Measurements from ENCODE around the gene AIRE. TPM values are rescaled to one million over a fixed set of nuclear protein-coding genes. Genes with fewer than 3 reads are reported as not detected.

AIRE gene
- total RNA-seq, 1 donor from 2014 or later: 0.13 TPM

- peaks cover 13% of the 10 kb centered on the region for H3K4me1 Mint-ChIP-seq
- no peak overlapping the region for H3K4me3 Mint-ChIP-seq
- no peak for DNase-seq (ENCODE audit: low spot score in 2 of 2, unreplicated experiment in 2 of 2)
- no peaks in the 10 kb centered on the region for H3K36me3 Mint-ChIP-seq
- no peak overlapping the region for H3K27ac Mint-ChIP-seq
- no peaks in the 10 kb centered on the region for H3K27me3 Mint-ChIP-seq (ENCODE audit: low read depth)
- no peaks in the 10 kb centered on the region for H3K9me3 Mint-ChIP-seq
- no peak for TF ChIP-seq CTCF (IDR thresholded peaks at IDR 0.05; ENCODE audit: unreplicated experiment)
These were observed 8.9 kb downstream of the AIRE start for GRCh38 chr21:44294391-44295162.

DNA sequence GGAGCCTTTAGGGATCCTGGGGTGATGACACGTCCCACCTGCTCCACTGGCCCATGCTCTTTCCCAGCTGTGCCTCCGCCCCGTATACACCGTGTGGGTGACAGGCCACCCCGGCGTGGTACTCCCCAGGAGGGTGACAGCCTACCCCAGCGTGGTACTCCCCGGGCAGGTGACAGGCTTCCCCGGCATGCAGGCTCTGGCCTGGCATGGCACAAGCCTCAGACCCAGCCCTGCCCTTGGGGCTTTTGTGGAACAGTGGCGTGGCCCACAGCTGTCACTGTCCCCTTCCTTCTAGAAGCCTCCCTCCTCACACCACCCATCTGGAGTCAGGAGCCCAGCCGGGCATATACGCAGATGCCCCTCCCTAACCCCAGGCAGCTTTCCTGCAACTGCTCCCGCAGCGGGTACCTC lies 9.5 kb downstream of the AIRE start:
- TF ChIP-seq CTCF (IDR thresholded peaks at IDR 0.05; ENCODE audit: unreplicated experiment): no peak
- DNase-seq (ENCODE audit: low spot score in 2 of 2, unreplicated experiment in 2 of 2): no peak
- no peaks in the 10 kb centered on the region for H3K36me3 Mint-ChIP-seq
- peaks cover 13% of the 10 kb centered on the region for H3K4me1 Mint-ChIP-seq
- H3K4me3 Mint-ChIP-seq: no peak overlapping the region
- H3K27me3 Mint-ChIP-seq (ENCODE audit: low read depth): no peaks in the 10 kb centered on the region
- no peak overlapping the region for H3K27ac Mint-ChIP-seq
- no peaks in the 10 kb centered on the region for H3K9me3 Mint-ChIP-seq

GRCh38 chr21:44295646-44296045 lies 10.0 kb downstream of the AIRE start:
- Mint-ChIP-seq H3K4me3 (no peak overlapping the region), H3K27me3 (ENCODE audit: low read depth) (no peaks in the 10 kb centered on the region), H3K27ac (no peak overlapping the region), H3K36me3 (no peaks in the 10 kb centered on the region), H3K9me3 (no peaks in the 10 kb centered on the region), H3K4me1 (peaks cover 13% of the 10 kb centered on the region)
- no peak for TF ChIP-seq CTCF (IDR thresholded peaks at IDR 0.05; ENCODE audit: unreplicated experiment)
- no peak for DNase-seq (ENCODE audit: low spot score in 2 of 2, unreplicated experiment in 2 of 2)

GRCh38 chr21:44296103-44296519 lies 10.4 kb downstream of the AIRE start:
- no peak overlapping the region for H3K4me3 Mint-ChIP-seq
- no peaks in the 10 kb centered on the region for H3K9me3 Mint-ChIP-seq
- TF ChIP-seq CTCF (IDR thresholded peaks at IDR 0.05; ENCODE audit: unreplicated experiment): no peak
- H3K4me1 Mint-ChIP-seq: peaks cover 18% of the 10 kb centered on the region
- no peak overlapping the region for H3K27ac Mint-ChIP-seq
- H3K27me3 Mint-ChIP-seq (ENCODE audit: low read depth): no peaks in the 10 kb centered on the region
- DNase-seq (ENCODE audit: low spot score in 2 of 2, unreplicated experiment in 2 of 2): no peak
- no peaks in the 10 kb centered on the region for H3K36me3 Mint-ChIP-seq

DNA sequence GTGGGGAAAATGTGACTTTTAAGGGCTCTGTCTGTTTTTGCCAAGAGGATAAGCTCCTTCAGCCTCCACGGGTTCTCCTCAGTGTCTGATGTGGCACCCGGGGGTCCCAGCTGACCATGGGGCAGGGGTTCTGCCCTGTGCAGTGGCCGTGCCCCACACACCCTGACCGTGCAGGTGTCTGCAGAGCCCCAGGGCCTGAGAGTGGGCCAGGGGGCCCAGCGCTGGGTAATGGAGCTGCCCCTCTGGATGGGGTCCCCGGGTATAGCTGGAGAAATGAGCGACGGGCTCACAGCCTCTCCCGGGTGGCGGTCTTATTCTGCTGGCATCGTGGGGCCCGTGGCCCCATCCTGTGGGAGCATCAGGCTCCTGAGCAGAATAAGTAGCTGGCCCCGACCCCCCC lies 11.2 kb downstream of the AIRE start:
- Mint-ChIP-seq H3K27me3 (ENCODE audit: low read depth) (no peaks in the 10 kb centered on the region), H3K36me3 (no peaks in the 10 kb centered on the region), H3K4me1 (peaks cover 20% of the 10 kb centered on the region), H3K27ac (no peak overlapping the region), H3K4me3 (no peak overlapping the region), H3K9me3 (no peaks in the 10 kb centered on the region)
- TF ChIP-seq CTCF (IDR thresholded peaks at IDR 0.05; ENCODE audit: unreplicated experiment): no peak
- DNase-seq (ENCODE audit: low spot score in 2 of 2, unreplicated experiment in 2 of 2): no peak

All from mesothelial cell of epicardium (in vitro differentiated cells).